Measurements from ENCODE around the gene TAS1R3.

TAS1R3 gene

GRCh38 chr1:1376551-1377226 is 45.6 kb downstream of the TAS1R3 start:
- H4K8ac ChIP-seq (ENCODE audit: low read length) = no peak overlapping the region
- DNase-seq = no peak
- no peak overlapping the region for H3K4me2 ChIP-seq (ENCODE audit: low read length, poor library complexity, severe bottlenecking)
- peak overlapping the region; percentile 47 for H2AK5ac ChIP-seq (ENCODE audit: low read length, severe bottlenecking)
- peaks cover 24 to 47% of the 10 kb centered on the region in 2 experiments for H3K36me3 ChIP-seq (ENCODE audit: control insufficient read depth in 1 of 2, insufficient read depth in 2 of 2, low read depth in 1 of 2, low read length in 2 of 2)
- H3K9ac ChIP-seq (ENCODE audit: low read length) = peak overlapping the region; percentile 94
- no peak overlapping the region for H2AFZ ChIP-seq (ENCODE audit: low read depth, low read length)
- WGBS = 95% methylated on average over 10 of the region's 10 CpGs
- H3K9me3 ChIP-seq (ENCODE audit: control insufficient read depth, low read length) = no peaks in the 10 kb centered on the region
- H3K27me3 ChIP-seq (ENCODE audit: control insufficient read depth in 1 of 2, insufficient read depth in 1 of 2, low read length in 2 of 2) = no peaks in the 10 kb centered on the region
- H3K4ac ChIP-seq (ENCODE audit: low read depth in 1 of 2, low read length in 2 of 2) = peak overlapping the region in 1 of 2 experiments; percentile 30
- H3K14ac ChIP-seq (ENCODE audit: low read length in 2 of 2) = no peak overlapping the region
- peaks cover 26% of the 10 kb centered on the region for H3K4me1 ChIP-seq (ENCODE audit: control insufficient read depth, insufficient read depth, low read depth, low read length)
- H4K91ac ChIP-seq (ENCODE audit: low read length) = no peak overlapping the region
- H3K27ac ChIP-seq (ENCODE audit: low read length, poor library complexity, severe bottlenecking) = no peak overlapping the region
- no peak overlapping the region for H2BK12ac ChIP-seq (ENCODE audit: low read length in 2 of 2)
- H2BK5ac ChIP-seq (ENCODE audit: low read depth, low read length, poor library complexity, severe bottlenecking) = no peak overlapping the region
- peaks cover 28% of the 10 kb centered on the region for H3K79me1 ChIP-seq (replicated peaks; ENCODE audit: low read length, poor library complexity, severe bottlenecking)
- peak overlapping the region in 1 of 2 experiments; percentile 93 for H3K4me3 ChIP-seq (ENCODE audit: insufficient read depth in 1 of 2, low read depth in 1 of 2, low read length in 2 of 2)
- H2BK15ac ChIP-seq (ENCODE audit: low read depth, poor library complexity, severe bottlenecking) = no peak overlapping the region
- no peak overlapping the region for H2BK120ac ChIP-seq (ENCODE audit: low read depth, low read length)
- no peak overlapping the region for H3K23ac ChIP-seq (ENCODE audit: low read length in 2 of 2)
- no peak overlapping the region for H3K18ac ChIP-seq (ENCODE audit: low read depth in 1 of 2, low read length in 2 of 2)

- Histone ChIP-seq H3K79me1 (replicated peaks; ENCODE audit: low read length, poor library complexity, severe bottlenecking) (peaks cover 29% of the 10 kb centered on the region), H3K4me1 (ENCODE audit: control insufficient read depth, insufficient read depth, low read depth, low read length) (peaks cover 19% of the 10 kb centered on the region), H4K8ac (ENCODE audit: low read length) (no peak overlapping the region), H2BK5ac (ENCODE audit: low read depth, low read length, poor library complexity, severe bottlenecking) (no peak overlapping the region), H3K4me3 (ENCODE audit: insufficient read depth in 1 of 2, low read depth in 1 of 2, low read length in 2 of 2) (no peak overlapping the region), H4K91ac (ENCODE audit: low read length) (no peak overlapping the region), H2AFZ (ENCODE audit: low read depth, low read length) (no peak overlapping the region), H3K36me3 (ENCODE audit: control insufficient read depth in 1 of 2, insufficient read depth in 2 of 2, low read depth in 1 of 2, low read length in 2 of 2) (peaks cover 26 to 43% of the 10 kb centered on the region in 2 experiments), H2BK12ac (ENCODE audit: low read length in 2 of 2) (no peak overlapping the region), H3K9me3 (ENCODE audit: control insufficient read depth, low read length) (no peaks in the 10 kb centered on the region), H3K4me2 (ENCODE audit: low read length, poor library complexity, severe bottlenecking) (no peak overlapping the region), H2BK120ac (ENCODE audit: low read depth, low read length) (no peak overlapping the region), H3K18ac (ENCODE audit: low read depth in 1 of 2, low read length in 2 of 2) (no peak overlapping the region), H3K14ac (ENCODE audit: low read length in 2 of 2) (no peak overlapping the region), H3K4ac (ENCODE audit: low read depth in 1 of 2, low read length in 2 of 2) (no peak overlapping the region), H3K27me3 (ENCODE audit: control insufficient read depth in 1 of 2, insufficient read depth in 1 of 2, low read length in 2 of 2) (no peaks in the 10 kb centered on the region), H3K27ac (ENCODE audit: low read length, poor library complexity, severe bottlenecking) (no peak overlapping the region), H2AK5ac (ENCODE audit: low read length, severe bottlenecking) (no peak overlapping the region), H3K9ac (ENCODE audit: low read length) (no peak overlapping the region), H2BK15ac (ENCODE audit: low read depth, poor library complexity, severe bottlenecking) (no peak overlapping the region), H3K23ac (ENCODE audit: low read length in 2 of 2) (no peak overlapping the region)
- WGBS = 95% methylated on average over 16 of the region's 16 CpGs
- no peak for DNase-seq
These were observed 46.6 kb downstream of the TAS1R3 start for GRCh38 chr1:1377540-1378205.

GRCh38 chr1:1380860-1381259 is 49.8 kb downstream of the TAS1R3 start:
- H2BK5ac ChIP-seq (ENCODE audit: low read depth, low read length, poor library complexity, severe bottlenecking) = no peak overlapping the region
- peaks cover 24% of the 10 kb centered on the region for H3K79me1 ChIP-seq (replicated peaks; ENCODE audit: low read length, poor library complexity, severe bottlenecking)
- no peak overlapping the region for H3K14ac ChIP-seq (ENCODE audit: low read length in 2 of 2)
- H3K18ac ChIP-seq (ENCODE audit: low read depth in 1 of 2, low read length in 2 of 2) = no peak overlapping the region
- no peak overlapping the region for H2AFZ ChIP-seq (ENCODE audit: low read depth, low read length)
- no peak overlapping the region for H3K27ac ChIP-seq (ENCODE audit: low read length, poor library complexity, severe bottlenecking)
- DNase-seq = no peak
- no peak overlapping the region for H4K91ac ChIP-seq (ENCODE audit: low read length)
- peaks cover 6% of the 10 kb centered on the region for H3K4me1 ChIP-seq (ENCODE audit: control insufficient read depth, insufficient read depth, low read depth, low read length)
- peaks cover 29 to 49% of the 10 kb centered on the region in 2 experiments for H3K36me3 ChIP-seq (ENCODE audit: control insufficient read depth in 1 of 2, insufficient read depth in 2 of 2, low read depth in 1 of 2, low read length in 2 of 2)
- no peak overlapping the region for H3K4ac ChIP-seq (ENCODE audit: low read depth in 1 of 2, low read length in 2 of 2)
- H2BK15ac ChIP-seq (ENCODE audit: low read depth, poor library complexity, severe bottlenecking) = no peak overlapping the region
- H3K4me2 ChIP-seq (ENCODE audit: low read length, poor library complexity, severe bottlenecking) = no peak overlapping the region
- no peaks in the 10 kb centered on the region for H3K27me3 ChIP-seq (ENCODE audit: control insufficient read depth in 1 of 2, insufficient read depth in 1 of 2, low read length in 2 of 2)
- H3K4me3 ChIP-seq (ENCODE audit: insufficient read depth in 1 of 2, low read depth in 1 of 2, low read length in 2 of 2) = no peak overlapping the region
- H3K9ac ChIP-seq (ENCODE audit: low read length) = no peak overlapping the region
- no peaks in the 10 kb centered on the region for H3K9me3 ChIP-seq (ENCODE audit: control insufficient read depth, low read length)
- H3K23ac ChIP-seq (ENCODE audit: low read length in 2 of 2) = no peak overlapping the region
- H4K8ac ChIP-seq (ENCODE audit: low read length) = no peak overlapping the region
- 96% methylated on average over 16 of the region's 16 CpGs for WGBS
- no peak overlapping the region for H2AK5ac ChIP-seq (ENCODE audit: low read length, severe bottlenecking)
- H2BK12ac ChIP-seq (ENCODE audit: low read length in 2 of 2) = no peak overlapping the region
- no peak overlapping the region for H2BK120ac ChIP-seq (ENCODE audit: low read depth, low read length)

GRCh38 chr1:1381294-1381693 is 50.2 kb downstream of the TAS1R3 start:
- H2BK120ac ChIP-seq (ENCODE audit: low read depth, low read length) = no peak overlapping the region
- no peak for DNase-seq
- no peak overlapping the region for H4K8ac ChIP-seq (ENCODE audit: low read length)
- no peak overlapping the region for H2BK15ac ChIP-seq (ENCODE audit: low read depth, poor library complexity, severe bottlenecking)
- 84% methylated on average over 8 of the region's 8 CpGs for WGBS
- H3K27me3 ChIP-seq (ENCODE audit: control insufficient read depth in 1 of 2, insufficient read depth in 1 of 2, low read length in 2 of 2) = no peaks in the 10 kb centered on the region
- no peak overlapping the region for H3K23ac ChIP-seq (ENCODE audit: low read length in 2 of 2)
- peaks cover 33 to 50% of the 10 kb centered on the region in 2 experiments for H3K36me3 ChIP-seq (ENCODE audit: control insufficient read depth in 1 of 2, insufficient read depth in 2 of 2, low read depth in 1 of 2, low read length in 2 of 2)
- no peak overlapping the region for H2BK12ac ChIP-seq (ENCODE audit: low read length in 2 of 2)
- H3K9me3 ChIP-seq (ENCODE audit: control insufficient read depth, low read length) = no peaks in the 10 kb centered on the region
- no peak overlapping the region for H3K27ac ChIP-seq (ENCODE audit: low read length, poor library complexity, severe bottlenecking)
- no peak overlapping the region for H3K18ac ChIP-seq (ENCODE audit: low read depth in 1 of 2, low read length in 2 of 2)
- H3K4me3 ChIP-seq (ENCODE audit: insufficient read depth in 1 of 2, low read depth in 1 of 2, low read length in 2 of 2) = no peak overlapping the region
- H2AK5ac ChIP-seq (ENCODE audit: low read length, severe bottlenecking) = no peak overlapping the region
- peaks cover 23% of the 10 kb centered on the region for H3K79me1 ChIP-seq (replicated peaks; ENCODE audit: low read length, poor library complexity, severe bottlenecking)
- H2AFZ ChIP-seq (ENCODE audit: low read depth, low read length) = no peak overlapping the region
- H3K14ac ChIP-seq (ENCODE audit: low read length in 2 of 2) = no peak overlapping the region
- H2BK5ac ChIP-seq (ENCODE audit: low read depth, low read length, poor library complexity, severe bottlenecking) = no peak overlapping the region
- peaks cover 2% of the 10 kb centered on the region for H3K4me1 ChIP-seq (ENCODE audit: control insufficient read depth, insufficient read depth, low read depth, low read length)
- no peak overlapping the region for H4K91ac ChIP-seq (ENCODE audit: low read length)
- H3K9ac ChIP-seq (ENCODE audit: low read length) = no peak overlapping the region
- H3K4me2 ChIP-seq (ENCODE audit: low read length, poor library complexity, severe bottlenecking) = no peak overlapping the region
- no peak overlapping the region for H3K4ac ChIP-seq (ENCODE audit: low read depth in 1 of 2, low read length in 2 of 2)

Measured in mesenchymal stem cell (in vitro differentiated cells and primary cell).